IMR-90 (cell line): ENCODE results near the gene LGALS13. TPM values are rescaled to one million over a fixed set of nuclear protein-coding genes. Genes with fewer than 3 reads are reported as not detected.

Experiments used
- ATAC-seq: fragments of 200-7000 bp; cut with Tn5 transposase; 2 replicates; pipeline ENCODE4 v1.9.1; 2020; ENCODE audit warnings: low read depth, mild to moderate bottlenecking, moderate library complexity
- BruUV-seq: library from RNA; stranded (reverse); fragments of 400-500 nt; replicated peaks from 2 replicates; lab custom pipeline; 2021; lab: Mats Ljungman, UMichigan
- CTCF ChIA-PET: fragments of 300-600 bp; formaldehyde crosslinking; extraction: SDS; loops from one replicate; lab custom pipeline; 2021; ENCODE audit warnings: antibody characterized with exemption; lab: Yijun Ruan, JAX
- POLR2A ChIA-PET: fragments of 300-600 bp; sonication (Branson Sonifier 250); formaldehyde crosslinking; loops from one replicate; lab custom pipeline; 2022; ENCODE audit warnings: antibody characterized with exemption; ENCODE audit not compliant: unreplicated experiment; lab: Charles Lee
- DNase-seq: peaks from one replicate; pipeline ENCODE4 v3.0.0; 2013
- H2AFZ ChIP-seq: replicated peaks from 2 replicates; pipeline ENCODE3; 2013; ENCODE audit warnings: low read length, mild to moderate bottlenecking; ENCODE audit not compliant: poor library complexity
- H2AK5ac ChIP-seq: 2 replicates; pipeline ENCODE4 v1.6.1; 2013; ENCODE audit warnings: low read depth, low read length, inconsistent platforms
- H2AK9ac ChIP-seq: replicated peaks from 2 replicates; pipeline ENCODE3; 2013; ENCODE audit warnings: mild to moderate bottlenecking, low read depth, low read length, moderate library complexity; ENCODE audit not compliant: poor library complexity
- H2BK120ac ChIP-seq: 2 replicates; pipeline ENCODE4 v1.6.1; 2013; ENCODE audit warnings: low read depth, low read length, inconsistent platforms
- H2BK15ac ChIP-seq: 3 replicates; pipeline ENCODE4 v1.6.1; 2013; ENCODE audit warnings: low read depth, low read length, inconsistent platforms
- H2BK20ac ChIP-seq: 2 replicates; pipeline ENCODE4 v1.6.1; 2013; ENCODE audit warnings: low read depth, mild to moderate bottlenecking, inconsistent platforms, low read length, moderate library complexity
- H2BK5ac ChIP-seq: 2 replicates; pipeline ENCODE4 v1.6.1; 2013; ENCODE audit warnings: mild to moderate bottlenecking, low read depth, low read length, inconsistent platforms; ENCODE audit not compliant: poor library complexity, severe bottlenecking
- H3K14ac ChIP-seq: replicated peaks from 2 replicates; pipeline ENCODE4 v1.6.1; 2013; ENCODE audit warnings: low read depth, low read length, inconsistent platforms
- H3K18ac ChIP-seq: 2 replicates; pipeline ENCODE4 v1.6.1; 2013; ENCODE audit warnings: low read depth, low read length, control low read depth
- H3K23ac ChIP-seq: 2 replicates; pipeline ENCODE4 v1.6.1; 2013; ENCODE audit warnings: low read depth, low read length, inconsistent platforms
- H3K27ac ChIP-seq: 2 replicates; pipeline ENCODE4 v1.5.1; 2013; ENCODE audit warnings: mild to moderate bottlenecking, control low read depth, low read length; ENCODE audit not compliant: insufficient read depth
- H3K27me3 ChIP-seq: 2 replicates; pipeline ENCODE4 v1.6.1; 2013; ENCODE audit warnings: low read length; ENCODE audit not compliant: control insufficient read depth, insufficient read depth
- H3K36me3 ChIP-seq: 2 replicates; pipeline ENCODE4 v1.6.1; 2013; ENCODE audit warnings: low read length, mixed read lengths; ENCODE audit not compliant: control insufficient read depth, insufficient read depth
- H3K4ac ChIP-seq: 2 replicates; pipeline ENCODE4 v1.6.1; 2013; ENCODE audit warnings: low read depth, low read length, inconsistent platforms
- H3K4me1 ChIP-seq: 2 replicates; pipeline ENCODE4 v1.6.1; 2013; ENCODE audit warnings: low read length, mixed read lengths; ENCODE audit not compliant: control insufficient read depth, insufficient read depth
- H3K4me2 ChIP-seq: 2 replicates; pipeline ENCODE4 v1.6.1; 2013; ENCODE audit warnings: low read depth, mild to moderate bottlenecking, control low read depth, low read length, moderate library complexity
- H3K4me3 ChIP-seq: 2 replicates; pipeline ENCODE4 v1.5.1; 2013; ENCODE audit warnings: low read depth, mild to moderate bottlenecking, control low read depth, low read length, moderate library complexity; ENCODE audit not compliant: insufficient read depth
- H3K56ac ChIP-seq: 2 replicates; pipeline ENCODE4 v1.6.1; 2013; ENCODE audit warnings: low read length, inconsistent platforms; ENCODE audit not compliant: insufficient read depth; ENCODE audit errors: extremely low read depth
- H3K79me1 ChIP-seq, 2 experiments: 2 replicates each; pipeline ENCODE4 v1.6.1; 2013; ENCODE audit warnings: low read length in 2 of 2, inconsistent platforms in 1 of 2, low read depth in 1 of 2
- H3K9ac ChIP-seq: 2 replicates; pipeline ENCODE4 v1.6.1; 2013; ENCODE audit warnings: low read depth, low read length, control low read depth
- H3K9me1 ChIP-seq: 2 replicates; pipeline ENCODE4 v1.6.1; 2013; ENCODE audit warnings: low read length, inconsistent platforms; ENCODE audit not compliant: insufficient read depth
- H3K9me3 ChIP-seq: 2 replicates; pipeline ENCODE4 v1.6.1; 2013; ENCODE audit warnings: low read length; ENCODE audit not compliant: control insufficient read depth, insufficient read depth
- H4K20me1 ChIP-seq: 2 replicates; pipeline ENCODE4 v1.6.1; 2013; ENCODE audit warnings: low read length, inconsistent platforms; ENCODE audit not compliant: insufficient read depth
- H4K5ac ChIP-seq: 2 replicates; pipeline ENCODE4 v1.6.1; 2013; ENCODE audit warnings: mild to moderate bottlenecking, low read depth, low read length, control low read depth
- H4K8ac ChIP-seq, 2 experiments: 2 replicates each; pipeline ENCODE4 v1.6.1; 2013; ENCODE audit warnings: low read depth in 2 of 2, low read length in 2 of 2, control low read depth in 1 of 2, inconsistent platforms in 1 of 2
- H4K91ac ChIP-seq: 2 replicates; pipeline ENCODE4 v1.6.1; 2013; ENCODE audit warnings: low read depth, low read length, inconsistent platforms; ENCODE audit not compliant: insufficient read depth
- CEBPB ChIP-seq: IDR thresholded peaks from 2 replicates; pipeline ENCODE4 v1.6.1; 2012; ENCODE audit warnings: low read depth, low read length, improper control_type of control experiment
- RAD21 ChIP-seq: IDR thresholded peaks from 2 replicates; pipeline ENCODE4 v1.6.1; 2012; ENCODE audit warnings: low read length, improper control_type of control experiment
- RCOR1 ChIP-seq: IDR thresholded peaks from 2 replicates; pipeline ENCODE4 v1.6.1; 2012; ENCODE audit warnings: mild to moderate bottlenecking, low read length, improper control_type of control experiment; ENCODE audit not compliant: insufficient replicate concordance
- WGBS, 2 experiments: methylation state at CpG; one replicate each; pipeline versions ENCODE4 v1.1.5 to v1.1.7; 2013; ENCODE audit warnings: missing lambda C conversion rate in 2 of 2; ENCODE audit not compliant: insufficient read length in 1 of 2; ENCODE audit errors: extremely low coverage in 2 of 2; 5-methylcytosine and 5-hydroxymethylcytosine counted together
- dilution Hi-C: fragments of 300-500 bp; cut with HindIII; formaldehyde crosslinking; loops from one replicate; pipeline ENCODE4 v1.14.3; 2018; ENCODE audit warnings: low sequenced_read_pairs; ENCODE audit not compliant: unreplicated experiment
- in situ Hi-C: fragments of 300-500 bp; cut with MboI; formaldehyde crosslinking; loops from 3 replicates; pipeline ENCODE4 v1.14.3; 2019; ENCODE audit warnings: low sequenced_read_pairs, inconsistent platforms, mixed read lengths
- intact Hi-C: fragments of 100-400 bp; cut with micrococcal nuclease; formaldehyde crosslinking; loops from 2 replicates; pipeline ENCODE4 v1.10.0; 2022
- polyA plus RNA-seq, 3 experiments: library from polyadenylated mRNA; depleted of rRNA; stranded (reverse); fragments of >200 nt; gene quantifications; 2 replicates each; pipeline ENCODE4 v1.2.3, GENCODE V29; 2012; ENCODE audit warnings: low replicate concordance in 1 of 3
- total RNA-seq: library from RNA; depleted of rRNA; stranded (reverse); fragments of >200 nt; gene quantifications from 2 replicates; pipeline ENCODE4 v1.2.3, GENCODE V29; 2012

LGALS13 gene
- total and polyA plus RNA-seq, 2 of the 4 experiments (the other 2 are of a cell fraction), result not detected

GRCh38 chr19:39647918-39648317 lies 45.6 kb downstream of the LGALS13 start:
- in situ Hi-C loops, result no loop called here

More at GRCh38 chr19:39647918-39648317, 45.6 kb downstream of the LGALS13 start:
- Histone ChIP-seq H2BK120ac (no peak overlapping the region), H3K9me3 (no peaks in the 10 kb centered on the region), H2AK5ac (no peak overlapping the region), H3K27me3 (no peaks in the 10 kb centered on the region), H4K5ac (no peak overlapping the region), H2BK15ac (no peak overlapping the region), H3K4me2 (no peak overlapping the region), H2BK5ac (no peak overlapping the region), H3K14ac (no peak overlapping the region), H3K18ac (no peak overlapping the region), H3K9me1 (no peaks in the 10 kb centered on the region), H3K4me1 (no peaks in the 10 kb centered on the region), H4K8ac (no peak overlapping the region), H3K56ac (no peak overlapping the region), H4K91ac (no peak overlapping the region), H3K79me1 (no peaks in the 10 kb centered on the region), H3K9ac (no peak overlapping the region), H2AK9ac (no peak overlapping the region), H3K4me3 (no peak overlapping the region), H3K27ac (no peak overlapping the region), H2AFZ (no peak overlapping the region), H2BK20ac (no peak overlapping the region), H3K23ac (no peak overlapping the region), H4K20me1 (no peaks in the 10 kb centered on the region), H3K4ac (no peak overlapping the region), H3K36me3 (no peaks in the 10 kb centered on the region)
- POLR2A ChIA-PET, result no interaction called here
- dilution Hi-C loops (no loop called here), intact Hi-C loops (loop anchor here (2.0 kb wide), 1 partner anchor 49 kb away; no protein-coding TSS in a partner anchor)
- TF ChIP-seq CEBPB (no peak), RCOR1 (no peak), RAD21 (no peak)
- no TSS peak for BruUV-seq
- no peak for DNase-seq
- WGBS, 2 experiments, result no CpG with 5 or more reads among the region's 3 CpGs
- CTCF ChIA-PET, result no interaction called here
- no peak for ATAC-seq
